ENCODE measurements around the gene CHAC2.

GRCh38 chr2:53813151-53813550 is 45.5 kb downstream of the CHAC2 start:
- TF ChIP-seq CTCF (IDR thresholded peaks at IDR 0.05) (no peak), MAX (CRISPR knock-in tag; IDR thresholded peaks at IDR 0.05) (no peak), SMAD3 (CRISPR knock-in tag; IDR thresholded peaks at IDR 0.05; ENCODE audit: borderline replicate concordance) (no peak), GABPB1 (CRISPR knock-in tag; IDR thresholded peaks at IDR 0.05) (no peak), ZBTB43 (CRISPR knock-in tag; IDR thresholded peaks at IDR 0.05) (no peak), JAZF1 (CRISPR knock-in tag; IDR thresholded peaks at IDR 0.05) (no peak), CREM (CRISPR knock-in tag; IDR thresholded peaks at IDR 0.05) (no peak), USF2 (CRISPR knock-in tag; IDR thresholded peaks at IDR 0.05) (no peak), ATF2 (CRISPR knock-in tag; IDR thresholded peaks at IDR 0.05; ENCODE audit: borderline replicate concordance, low read depth) (no peak)
